Measurements from ENCODE around the gene RASL10A. TPM values are rescaled to one million over a fixed set of nuclear protein-coding genes. Genes with fewer than 3 reads are reported as not detected.

RASL10A gene
- total RNA-seq, 1 donor from 2014 or later: 0.83 TPM

GRCh38 chr22:29309332-29310064 is 6.0 kb downstream of the RASL10A start:
- no peaks in the 10 kb centered on the region for H3K9me3 ChIP-seq
- H3K36me3 ChIP-seq: peaks cover 6% of the 10 kb centered on the region
- ATAC-seq (no peak), DNase-seq (peak; percentile 62)
- peak overlapping the region; percentile 90 for H3K27ac ChIP-seq
- intact Hi-C loops (cut with DNase I): no loop called here
- no peak for TF ChIP-seq CTCF (IDR thresholded peaks at IDR 0.05)
- peaks cover 77% of the 10 kb centered on the region for H3K4me1 ChIP-seq
- peak overlapping the region; percentile 91 for H3K4me3 ChIP-seq
- H3K27me3 ChIP-seq (ENCODE audit: low read depth): peaks cover 16% of the 10 kb centered on the region

- Histone ChIP-seq H3K9me3 (no peaks in the 10 kb centered on the region), H3K36me3 (peaks cover 6% of the 10 kb centered on the region), H3K4me3 (peak overlapping the region; percentile 91), H3K27ac (peak overlapping the region; percentile 90), H3K27me3 (ENCODE audit: low read depth) (peaks cover 10% of the 10 kb centered on the region), H3K4me1 (peaks cover 70% of the 10 kb centered on the region)
- ATAC-seq (no peak), DNase-seq (no peak)
- intact Hi-C loops (cut with DNase I): no loop called here
- TF ChIP-seq CTCF (IDR thresholded peaks at IDR 0.05): no peak
Observed at GRCh38 chr22:29308791-29309262, 6.7 kb downstream of the RASL10A start.

GRCh38 chr22:29308148-29308790 is 7.2 kb downstream of the RASL10A start:
- peaks cover 4% of the 10 kb centered on the region for H3K27me3 ChIP-seq (ENCODE audit: low read depth)
- intact Hi-C loops (cut with DNase I): no loop called here
- H3K4me3 ChIP-seq: peak overlapping the region; percentile 91
- H3K9me3 ChIP-seq: no peaks in the 10 kb centered on the region
- H3K4me1 ChIP-seq: peaks cover 68% of the 10 kb centered on the region
- ATAC-seq (no peak), DNase-seq (no peak)
- peak overlapping the region; percentile 90 for H3K27ac ChIP-seq
- H3K36me3 ChIP-seq: peaks cover 6% of the 10 kb centered on the region
- no peak for TF ChIP-seq CTCF (IDR thresholded peaks at IDR 0.05)

DNA sequence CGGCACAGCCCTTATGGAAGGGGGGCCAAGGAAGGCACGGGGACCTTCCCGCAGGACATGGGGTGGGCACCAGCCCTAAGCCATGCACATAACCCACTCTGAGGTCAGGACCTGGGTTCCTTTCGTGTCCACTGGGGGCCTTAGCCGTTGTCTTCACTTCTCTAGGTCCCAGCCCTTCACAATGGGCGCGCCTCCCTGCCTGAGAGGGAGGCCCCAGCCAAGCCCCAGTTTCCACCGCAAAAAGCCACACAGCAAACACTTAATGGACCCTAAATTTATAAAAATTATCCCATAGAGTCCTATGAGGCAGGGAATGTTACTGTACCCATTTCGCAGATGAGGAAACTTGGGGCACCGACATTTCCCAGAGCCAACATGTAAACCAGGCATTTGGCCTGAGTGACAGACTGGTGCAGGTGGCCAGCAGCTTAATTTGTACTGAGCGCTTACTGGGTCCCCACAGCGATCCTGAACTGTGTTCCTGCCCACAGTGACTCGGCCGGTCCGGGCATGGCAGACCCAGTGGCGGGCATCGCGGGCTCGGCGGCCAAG is 7.8 kb downstream of the RASL10A start:
- H3K27me3 ChIP-seq (ENCODE audit: low read depth): no peaks in the 10 kb centered on the region
- intact Hi-C loops (cut with DNase I): no loop called here
- no peak for DNase-seq
- ATAC-seq: no peak
- peaks cover 6% of the 10 kb centered on the region for H3K36me3 ChIP-seq
- no peak for TF ChIP-seq CTCF (IDR thresholded peaks at IDR 0.05)
- H3K9me3 ChIP-seq: no peaks in the 10 kb centered on the region
- peak overlapping the region; percentile 90 for H3K27ac ChIP-seq
- H3K4me3 ChIP-seq: peak overlapping the region; percentile 91
- H3K4me1 ChIP-seq: peaks cover 68% of the 10 kb centered on the region

DNA sequence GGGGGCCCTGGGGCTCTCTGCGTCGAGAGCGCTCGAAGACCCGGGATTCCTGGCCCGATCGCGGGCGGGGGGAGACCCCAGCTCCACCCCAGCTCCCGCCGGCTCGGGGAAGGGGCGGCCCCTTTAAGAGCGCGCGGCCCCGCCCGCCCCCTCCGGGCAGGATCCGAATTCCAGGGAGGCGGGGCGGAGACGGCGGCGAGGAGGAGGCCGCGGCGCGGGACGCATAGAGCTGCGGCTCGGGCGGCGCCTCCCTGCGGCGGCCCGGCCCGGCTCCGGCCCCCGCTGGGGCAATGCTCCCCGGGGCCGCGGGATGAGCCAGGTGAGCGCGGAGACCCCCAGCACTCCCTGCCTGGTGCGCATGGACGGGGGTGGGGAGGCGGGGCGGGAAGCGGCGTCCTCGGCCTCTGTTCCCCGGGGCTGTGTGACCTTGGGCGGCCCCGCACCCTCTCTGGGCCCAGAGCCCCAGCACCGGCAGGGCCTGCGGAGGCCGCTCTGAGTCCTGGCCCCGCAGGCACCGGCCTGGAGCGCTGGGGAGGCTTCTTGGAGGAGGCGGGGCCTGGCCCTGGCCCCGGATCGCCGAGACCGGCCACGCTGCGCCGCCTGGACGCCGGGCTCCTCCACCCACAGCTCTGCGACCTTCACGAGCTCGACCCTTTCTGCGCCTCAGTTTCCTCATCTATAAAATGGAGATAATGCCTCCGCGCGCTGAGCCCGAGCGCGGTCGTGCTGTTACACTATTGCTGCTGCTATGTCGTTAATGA is 8.5 kb downstream of the RASL10A start:
- peaks cover 63% of the 10 kb centered on the region for H3K4me1 ChIP-seq

More for the DNA sequence above, 8.5 kb downstream of the RASL10A start:
- Histone ChIP-seq H3K27me3 (ENCODE audit: low read depth) (no peaks in the 10 kb centered on the region), H3K36me3 (peaks cover under 1% of the 10 kb centered on the region), H3K4me3 (peak overlapping the region; percentile 91), H3K27ac (peak overlapping the region; percentile 90), H3K9me3 (no peaks in the 10 kb centered on the region)
- no peak for TF ChIP-seq CTCF (IDR thresholded peaks at IDR 0.05)
- ATAC-seq (peak; percentile 78 to 83), DNase-seq (peak; percentile 86)
- intact Hi-C loops (cut with DNase I): no loop called here

All from lower lobe of right lung (tissue), 2 donors.